ENCODE measurements around the gene KRT31. TPM values are rescaled to one million over a fixed set of nuclear protein-coding genes. Genes with fewer than 3 reads are reported as not detected.

KRT31 gene
- total RNA-seq, 1 donor from 2014 or later: not detected

DNA sequence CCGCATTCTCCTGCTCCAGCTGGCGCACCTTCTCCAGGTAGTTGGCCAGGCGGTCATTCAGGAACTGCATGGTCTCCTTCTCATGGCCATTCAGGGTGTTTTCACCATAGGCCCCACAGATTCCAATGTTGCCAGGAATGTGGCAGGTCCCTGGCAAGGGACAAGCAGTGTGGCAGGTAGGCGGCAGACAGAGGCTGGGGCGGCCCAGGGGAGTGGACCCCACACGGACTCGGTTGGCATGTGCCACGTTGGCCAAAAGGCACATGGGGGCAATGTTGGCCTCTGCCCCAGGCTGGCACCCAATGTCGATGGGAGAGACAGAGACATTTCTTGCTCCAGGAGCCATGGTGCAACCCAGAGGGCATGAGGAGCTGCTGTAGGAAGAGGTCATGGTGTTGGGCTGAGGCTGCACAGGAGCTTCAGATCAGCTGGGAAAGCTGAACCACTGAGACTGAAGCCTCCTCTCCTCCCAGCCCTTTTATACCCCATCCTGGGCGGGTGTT is 43.2 kb upstream of the KRT31 start, which contains the start of gene KRT38:
Gene KRT38, minus strand, starts transcription at position 453 of the 503 bp plus-strand sequence. Its CDS starts 62 bp downstream, at position 391.
- TF ChIP-seq, protein P1, sequence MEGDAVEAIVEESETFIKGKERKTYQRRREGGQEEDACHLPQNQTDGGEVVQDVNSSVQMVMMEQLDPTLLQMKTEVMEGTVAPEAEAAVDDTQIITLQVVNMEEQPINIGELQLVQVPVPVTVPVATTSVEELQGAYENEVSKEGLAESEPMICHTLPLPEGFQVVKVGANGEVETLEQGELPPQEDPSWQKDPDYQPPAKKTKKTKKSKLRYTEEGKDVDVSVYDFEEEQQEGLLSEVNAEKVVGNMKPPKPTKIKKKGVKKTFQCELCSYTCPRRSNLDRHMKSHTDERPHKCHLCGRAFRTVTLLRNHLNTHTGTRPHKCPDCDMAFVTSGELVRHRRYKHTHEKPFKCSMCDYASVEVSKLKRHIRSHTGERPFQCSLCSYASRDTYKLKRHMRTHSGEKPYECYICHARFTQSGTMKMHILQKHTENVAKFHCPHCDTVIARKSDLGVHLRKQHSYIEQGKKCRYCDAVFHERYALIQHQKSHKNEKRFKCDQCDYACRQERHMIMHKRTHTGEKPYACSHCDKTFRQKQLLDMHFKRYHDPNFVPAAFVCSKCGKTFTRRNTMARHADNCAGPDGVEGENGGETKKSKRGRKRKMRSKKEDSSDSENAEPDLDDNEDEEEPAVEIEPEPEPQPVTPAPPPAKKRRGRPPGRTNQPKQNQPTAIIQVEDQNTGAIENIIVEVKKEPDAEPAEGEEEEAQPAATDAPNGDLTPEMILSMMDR (conservative IDR thresholded peaks at IDR 0.05): no peak
- H3K4me3 Mint-ChIP-seq: no peak within 1 kb of the TSS
- no peaks in the 10 kb centered on the region for H3K36me3 Mint-ChIP-seq (ENCODE audit: low read depth)
- H3K4me1 Mint-ChIP-seq: peaks cover 8% of the 10 kb centered on the region
- DNase-seq (ENCODE audit: low read depth, low spot score): no peak
- H3K27ac Mint-ChIP-seq (ENCODE audit: unreplicated experiment): no peak within 1 kb of the TSS
- H3K9me3 Mint-ChIP-seq: peaks cover 3% of the 10 kb centered on the region
- H3K27me3 Mint-ChIP-seq (ENCODE audit: low read depth): no peaks in the 10 kb centered on the region

DNA sequence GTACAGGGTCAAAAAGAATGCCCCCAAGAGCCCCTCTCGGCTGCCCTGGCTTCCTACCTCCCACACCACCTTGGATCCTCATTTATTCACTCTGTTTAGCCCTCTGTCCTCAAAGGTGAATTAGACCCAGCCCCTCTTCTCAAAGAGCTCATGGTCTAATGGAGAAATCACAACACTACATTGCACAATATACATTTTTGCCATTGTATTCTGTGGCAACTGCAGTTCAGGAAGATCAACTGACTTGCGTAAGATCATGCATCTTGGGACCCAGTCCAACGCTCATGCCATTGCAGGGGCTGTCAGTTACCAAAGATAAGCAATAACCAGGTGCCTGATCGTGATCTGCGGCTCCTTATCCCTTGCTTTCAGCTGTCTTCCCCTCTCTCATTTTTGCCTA is 42.0 kb upstream of the KRT31 start:
- peaks cover under 1% of the 10 kb centered on the region for H3K9me3 Mint-ChIP-seq
- H3K4me3 Mint-ChIP-seq: no peak overlapping the region
- H3K36me3 Mint-ChIP-seq (ENCODE audit: low read depth): no peaks in the 10 kb centered on the region
- no peak for DNase-seq (ENCODE audit: low read depth, low spot score)
- no peaks in the 10 kb centered on the region for H3K27me3 Mint-ChIP-seq (ENCODE audit: low read depth)
- TF ChIP-seq, protein P1 (conservative IDR thresholded peaks at IDR 0.05): no peak
- peaks cover 10% of the 10 kb centered on the region for H3K4me1 Mint-ChIP-seq
- H3K27ac Mint-ChIP-seq (ENCODE audit: unreplicated experiment): no peak overlapping the region

DNA sequence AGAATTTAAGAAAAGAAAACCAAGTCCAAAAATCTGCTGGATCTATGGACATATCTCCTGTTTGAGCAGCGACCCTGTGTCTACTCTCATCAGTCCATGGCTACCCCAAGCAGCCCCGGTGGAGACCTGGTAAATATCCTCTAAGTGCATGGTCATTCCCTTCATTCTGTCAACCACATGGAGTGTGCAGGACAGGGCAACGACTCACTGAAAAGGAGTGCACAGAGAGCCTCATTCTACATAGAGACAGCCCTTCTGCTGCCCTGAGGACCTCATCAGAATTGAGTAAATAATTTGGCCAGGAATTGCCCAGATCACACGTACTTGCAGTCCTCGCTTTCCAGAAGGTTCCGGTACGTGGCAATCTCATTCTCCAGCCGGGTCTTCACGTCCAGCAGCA is 40.4 kb upstream of the KRT31 start:
- no peak overlapping the region for H3K27ac Mint-ChIP-seq (ENCODE audit: unreplicated experiment)

GRCh38 chr17:41437254-41437653 is 39.8 kb upstream of the KRT31 start:
- TF ChIP-seq, protein P1 (conservative IDR thresholded peaks at IDR 0.05): no peak

More for the DNA sequence above, 40.4 kb upstream of the KRT31 start:
- TF ChIP-seq, protein P1 (conservative IDR thresholded peaks at IDR 0.05): no peak
- no peak overlapping the region for H3K4me3 Mint-ChIP-seq
- no peaks in the 10 kb centered on the region for H3K9me3 Mint-ChIP-seq
- H3K4me1 Mint-ChIP-seq: peaks cover 19% of the 10 kb centered on the region
- no peak for DNase-seq (ENCODE audit: low read depth, low spot score)
- no peaks in the 10 kb centered on the region for H3K27me3 Mint-ChIP-seq (ENCODE audit: low read depth)
- H3K36me3 Mint-ChIP-seq (ENCODE audit: low read depth): no peaks in the 10 kb centered on the region

DNA sequence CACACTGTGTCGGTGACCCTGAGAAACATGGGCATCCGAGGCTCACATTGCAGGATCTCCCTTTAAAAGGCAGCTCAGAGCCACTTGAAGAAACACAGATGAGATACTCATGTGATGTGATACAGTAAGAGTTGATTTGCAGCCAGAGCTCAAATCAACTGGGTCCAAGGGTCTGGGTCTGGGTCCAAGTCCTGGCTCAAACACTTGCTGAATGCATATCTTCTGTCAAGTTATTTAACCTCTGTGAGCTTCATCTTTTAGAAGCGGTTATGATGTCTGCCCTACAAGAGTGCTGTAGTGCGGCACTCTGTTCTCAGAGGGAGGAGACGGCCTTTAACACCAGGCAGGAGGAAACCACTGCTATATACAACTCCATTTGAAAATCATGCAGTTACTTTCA is 37.0 kb upstream of the KRT31 start:
- TF ChIP-seq, protein P1 (conservative IDR thresholded peaks at IDR 0.05): no peak
- peaks cover 21% of the 10 kb centered on the region for H3K4me1 Mint-ChIP-seq
- no peaks in the 10 kb centered on the region for H3K27me3 Mint-ChIP-seq (ENCODE audit: low read depth)
- H3K27ac Mint-ChIP-seq (ENCODE audit: unreplicated experiment): peak overlapping the region; percentile 66
- H3K9me3 Mint-ChIP-seq: no peaks in the 10 kb centered on the region
- H3K4me3 Mint-ChIP-seq: no peak overlapping the region
- no peaks in the 10 kb centered on the region for H3K36me3 Mint-ChIP-seq (ENCODE audit: low read depth)
- DNase-seq (ENCODE audit: low read depth, low spot score): no peak

More at GRCh38 chr17:41437254-41437653, 39.8 kb upstream of the KRT31 start:
- peaks cover 14% of the 10 kb centered on the region for H3K4me1 Mint-ChIP-seq
- peak overlapping the region; percentile 62 for H3K27ac Mint-ChIP-seq (ENCODE audit: unreplicated experiment)
- no peaks in the 10 kb centered on the region for H3K9me3 Mint-ChIP-seq
- H3K27me3 Mint-ChIP-seq (ENCODE audit: low read depth): no peaks in the 10 kb centered on the region
- H3K36me3 Mint-ChIP-seq (ENCODE audit: low read depth): no peaks in the 10 kb centered on the region
- DNase-seq (ENCODE audit: low read depth, low spot score): no peak
- no peak overlapping the region for H3K4me3 Mint-ChIP-seq

Measured in neural crest cell (in vitro differentiated cells).